Progenitor cell of endocrine pancreas (in vitro differentiated cells): ENCODE data around the gene NFATC2IP. TPM values are rescaled to one million over a fixed set of nuclear protein-coding genes. Genes with fewer than 3 reads are reported as not detected.

Source experiments
- DNase-seq: peaks from one replicate; pipeline ENCODE4 v3.0.0; 2021; ENCODE audit warnings: low spot score; ENCODE audit not compliant: unreplicated experiment
- H3K27ac Mint-ChIP-seq: 2 replicates; pipeline ENCODE4 v1.8.0; 2021; ENCODE audit warnings: mild to moderate bottlenecking, moderate library complexity, mixed read lengths
- H3K27me3 Mint-ChIP-seq: 2 replicates; pipeline ENCODE4 v1.8.0; 2021; ENCODE audit warnings: mixed read lengths
- H3K36me3 Mint-ChIP-seq: 2 replicates; pipeline ENCODE4 v1.8.0; 2022; ENCODE audit warnings: mixed read lengths; ENCODE audit not compliant: insufficient read depth
- H3K4me1 Mint-ChIP-seq: 2 replicates; pipeline ENCODE4 v1.8.0; 2021; ENCODE audit warnings: low read depth, mixed read lengths
- H3K4me3 Mint-ChIP-seq: 2 replicates; pipeline ENCODE4 v1.8.0; 2021; ENCODE audit warnings: low read depth, mild to moderate bottlenecking, moderate library complexity, mixed read lengths
- H3K9me3 Mint-ChIP-seq: 2 replicates; pipeline ENCODE4 v1.8.0; 2021; ENCODE audit warnings: low read depth, mixed read lengths
- CTCF ChIP-seq: fragments of 200-600 bp; sonication (generic); IDR thresholded peaks from one replicate; pipeline ENCODE4 v1.5.0; 2021; ENCODE audit warnings: antibody characterized with exemption, mild to moderate bottlenecking; ENCODE audit not compliant: unreplicated experiment
- long read RNA-seq: library from polyadenylated mRNA; unstranded; transcript quantifications from one replicate; pipeline ENCODE4 v2.0.0, GENCODE V29; 2020
- total RNA-seq: library from RNA; stranded (reverse); gene quantifications from 2 replicates; pipeline ENCODE4 v1.2.1, GENCODE V29; 2021

Gene NFATC2IP
- 70.4 and 77.1 TPM in 2 replicates for total RNA-seq
- long read RNA-seq, partial matches to known transcripts = 8 of 13 reads
- long read RNA-seq, other reads (novel, unspliced or antisense) = 3 of 13 reads

GRCh38 chr16:28950648-28951409, at the start of gene NFATC2IP:
Gene NFATC2IP (plus strand): TSS chr16:28950937. CDS start chr16:28951012, 75 bp downstream.
- DNase-seq = peak; percentile 98
- Mint-ChIP-seq H3K27ac (peak within 1 kb of the TSS; percentile 92), H3K4me3 (peak within 1 kb of the TSS; percentile 99), H3K9me3 (no peaks in the 10 kb centered on the region), H3K36me3 (no peaks in the 10 kb centered on the region), H3K4me1 (peaks cover 12% of the 10 kb centered on the region), H3K27me3 (peaks cover 7% of the 10 kb centered on the region)
- TF ChIP-seq CTCF = no peak

GRCh38 chr16:28901862-28902261, 48.9 kb upstream of the NFATC2IP start:
- no peak for TF ChIP-seq CTCF
- H3K4me3 Mint-ChIP-seq = no peak overlapping the region
- H3K36me3 Mint-ChIP-seq = no peaks in the 10 kb centered on the region
- H3K4me1 Mint-ChIP-seq = no peaks in the 10 kb centered on the region
- no peak for DNase-seq
- H3K9me3 Mint-ChIP-seq = no peaks in the 10 kb centered on the region
- no peaks in the 10 kb centered on the region for H3K27me3 Mint-ChIP-seq
- no peak overlapping the region for H3K27ac Mint-ChIP-seq

- Mint-ChIP-seq H3K36me3 (no peaks in the 10 kb centered on the region), H3K4me3 (no peak overlapping the region), H3K27me3 (no peaks in the 10 kb centered on the region), H3K9me3 (no peaks in the 10 kb centered on the region), H3K4me1 (no peaks in the 10 kb centered on the region), H3K27ac (no peak overlapping the region)
- no peak for TF ChIP-seq CTCF
- no peak for DNase-seq
Observed at GRCh38 chr16:28902909-28903308, 47.8 kb upstream of the NFATC2IP start.

GRCh38 chr16:28903344-28904042, 47.2 kb upstream of the NFATC2IP start:
- DNase-seq = no peak
- Mint-ChIP-seq H3K9me3 (no peaks in the 10 kb centered on the region), H3K27me3 (no peaks in the 10 kb centered on the region), H3K36me3 (no peaks in the 10 kb centered on the region), H3K4me3 (no peak overlapping the region), H3K27ac (no peak overlapping the region), H3K4me1 (no peaks in the 10 kb centered on the region)
- TF ChIP-seq CTCF = no peak

- Mint-ChIP-seq H3K4me3 (no peak overlapping the region), H3K36me3 (no peaks in the 10 kb centered on the region), H3K27me3 (no peaks in the 10 kb centered on the region), H3K27ac (no peak overlapping the region), H3K4me1 (no peaks in the 10 kb centered on the region), H3K9me3 (no peaks in the 10 kb centered on the region)
- no peak for DNase-seq
- TF ChIP-seq CTCF = no peak
Observed at GRCh38 chr16:28904363-28904762, 46.4 kb upstream of the NFATC2IP start.
